ENCODE measurements around the gene ACOXL. TPM values are rescaled to one million over a fixed set of nuclear protein-coding genes. Genes with fewer than 3 reads are reported as not detected.

The ACOXL gene
- total RNA-seq, 1 donor from 2014 or later, result 0.58 TPM

DNA sequence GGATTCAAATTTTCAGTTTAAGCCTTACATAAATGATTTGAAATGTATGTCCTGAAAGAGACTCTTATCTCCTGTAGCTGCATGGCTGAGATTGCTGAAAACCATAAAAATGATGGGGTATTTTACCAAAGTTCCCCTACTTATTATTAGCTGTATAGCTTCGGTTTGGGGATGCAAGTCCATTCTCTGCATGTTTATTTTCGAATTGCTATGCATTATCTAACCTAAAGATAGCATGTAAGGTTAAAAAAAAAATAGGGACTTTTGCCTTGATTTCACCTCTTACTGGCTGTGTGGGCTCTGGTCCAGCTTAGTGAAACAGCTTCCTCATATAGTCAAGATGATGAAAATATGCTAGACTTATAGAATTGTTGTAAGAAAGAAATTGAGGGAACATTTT, 14.0 kb upstream of the ACOXL start:
- no peak overlapping the region for H3K4me3 ChIP-seq (ENCODE audit: low read depth, low read length)
- no peaks in the 10 kb centered on the region for H3K36me3 ChIP-seq (ENCODE audit: control insufficient read depth, insufficient read depth, low read length)
- DNase-seq (ENCODE audit: low read depth), result no peak
- TF ChIP-seq, protein P1, sequence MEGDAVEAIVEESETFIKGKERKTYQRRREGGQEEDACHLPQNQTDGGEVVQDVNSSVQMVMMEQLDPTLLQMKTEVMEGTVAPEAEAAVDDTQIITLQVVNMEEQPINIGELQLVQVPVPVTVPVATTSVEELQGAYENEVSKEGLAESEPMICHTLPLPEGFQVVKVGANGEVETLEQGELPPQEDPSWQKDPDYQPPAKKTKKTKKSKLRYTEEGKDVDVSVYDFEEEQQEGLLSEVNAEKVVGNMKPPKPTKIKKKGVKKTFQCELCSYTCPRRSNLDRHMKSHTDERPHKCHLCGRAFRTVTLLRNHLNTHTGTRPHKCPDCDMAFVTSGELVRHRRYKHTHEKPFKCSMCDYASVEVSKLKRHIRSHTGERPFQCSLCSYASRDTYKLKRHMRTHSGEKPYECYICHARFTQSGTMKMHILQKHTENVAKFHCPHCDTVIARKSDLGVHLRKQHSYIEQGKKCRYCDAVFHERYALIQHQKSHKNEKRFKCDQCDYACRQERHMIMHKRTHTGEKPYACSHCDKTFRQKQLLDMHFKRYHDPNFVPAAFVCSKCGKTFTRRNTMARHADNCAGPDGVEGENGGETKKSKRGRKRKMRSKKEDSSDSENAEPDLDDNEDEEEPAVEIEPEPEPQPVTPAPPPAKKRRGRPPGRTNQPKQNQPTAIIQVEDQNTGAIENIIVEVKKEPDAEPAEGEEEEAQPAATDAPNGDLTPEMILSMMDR (IDR thresholded peaks at IDR 0.05; ENCODE audit: insufficient read depth, low read length, poor library complexity, severe bottlenecking), result no peak
- H3K27me3 ChIP-seq (ENCODE audit: control insufficient read depth, insufficient read depth, low read length), result peaks cover 4% of the 10 kb centered on the region

DNA sequence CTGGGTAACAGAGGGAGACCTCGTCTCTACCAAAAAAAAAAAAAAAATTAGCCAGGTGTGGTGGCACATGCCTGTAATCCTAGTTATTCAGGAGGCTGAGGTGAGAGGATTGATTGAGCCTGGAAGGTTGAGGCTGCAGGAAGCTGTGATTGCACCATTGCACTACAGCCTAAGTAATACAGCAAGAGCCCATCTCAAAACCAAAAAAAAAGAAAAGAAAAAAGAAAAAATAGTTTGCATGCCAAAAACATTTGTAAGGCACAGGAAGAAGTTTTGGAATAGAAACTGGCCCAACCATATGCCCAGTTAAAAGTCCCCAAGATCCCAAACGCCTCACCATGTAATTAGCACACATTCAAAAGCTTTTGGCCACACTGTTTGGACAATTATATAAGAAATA, 13.4 kb upstream of the ACOXL start:
- H3K27me3 ChIP-seq (ENCODE audit: control insufficient read depth, insufficient read depth, low read length), result peaks cover 6% of the 10 kb centered on the region
- TF ChIP-seq, protein P1 (IDR thresholded peaks at IDR 0.05; ENCODE audit: insufficient read depth, low read length, poor library complexity, severe bottlenecking), result no peak

DNA sequence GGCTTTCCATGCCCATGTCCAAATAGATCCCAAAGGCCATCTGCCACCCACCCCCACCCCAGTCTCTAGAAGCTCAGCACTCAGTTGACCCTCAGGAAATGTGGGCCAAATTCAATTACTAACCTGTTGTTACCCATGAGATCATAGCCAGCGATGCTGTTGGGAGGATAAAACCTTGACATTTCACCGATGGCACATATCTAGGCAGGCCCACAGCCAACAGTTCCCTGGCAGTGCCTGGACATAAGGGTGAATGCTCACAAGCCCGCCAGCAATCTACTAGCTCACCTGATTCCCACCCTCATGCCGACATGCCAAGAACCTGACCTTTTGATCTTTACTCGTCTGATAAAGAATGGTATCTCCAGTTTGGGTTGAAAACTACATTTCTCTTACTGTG, 11.8 kb upstream of the ACOXL start:
- no peak for DNase-seq (ENCODE audit: low read depth)
- H3K27me3 ChIP-seq (ENCODE audit: control insufficient read depth, insufficient read depth, low read length), result peaks cover 13% of the 10 kb centered on the region
- TF ChIP-seq, protein P1 (IDR thresholded peaks at IDR 0.05; ENCODE audit: insufficient read depth, low read length, poor library complexity, severe bottlenecking), result no peak
- no peak overlapping the region for H3K4me3 ChIP-seq (ENCODE audit: low read depth, low read length)
- no peaks in the 10 kb centered on the region for H3K36me3 ChIP-seq (ENCODE audit: control insufficient read depth, insufficient read depth, low read length)

More for the DNA sequence above, 13.4 kb upstream of the ACOXL start:
- Histone ChIP-seq H3K36me3 (ENCODE audit: control insufficient read depth, insufficient read depth, low read length) (no peaks in the 10 kb centered on the region), H3K4me3 (ENCODE audit: low read depth, low read length) (no peak overlapping the region)
- no peak for DNase-seq (ENCODE audit: low read depth)

DNA sequence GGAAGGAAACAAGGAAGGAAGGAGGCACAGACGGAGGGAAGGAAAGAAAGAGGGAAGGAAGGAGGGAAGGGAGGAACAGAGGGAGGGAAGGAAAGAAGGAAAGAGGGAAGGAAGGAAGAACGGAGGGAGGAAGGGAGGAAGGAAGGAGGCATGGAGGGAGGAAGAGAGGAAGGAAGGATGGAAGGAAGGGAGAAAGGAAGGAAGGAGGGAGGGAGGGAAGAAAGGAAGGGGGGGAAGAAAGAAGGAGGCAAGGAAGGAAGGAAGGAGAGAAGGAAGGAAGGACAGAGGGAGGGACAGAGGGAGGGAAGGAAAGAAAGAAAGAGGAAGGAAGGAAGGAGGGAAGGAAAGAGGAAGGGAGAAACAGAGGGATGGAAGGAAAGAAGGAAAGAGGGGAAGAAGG, 7.6 kb upstream of the ACOXL start:
- TF ChIP-seq, protein P1 (IDR thresholded peaks at IDR 0.05; ENCODE audit: insufficient read depth, low read length, poor library complexity, severe bottlenecking), result no peak
- no peak for DNase-seq (ENCODE audit: low read depth)
- Histone ChIP-seq H3K36me3 (ENCODE audit: control insufficient read depth, insufficient read depth, low read length) (no peaks in the 10 kb centered on the region), H3K27me3 (ENCODE audit: control insufficient read depth, insufficient read depth, low read length) (peaks cover 11% of the 10 kb centered on the region), H3K4me3 (ENCODE audit: low read depth, low read length) (no peak overlapping the region)

DNA sequence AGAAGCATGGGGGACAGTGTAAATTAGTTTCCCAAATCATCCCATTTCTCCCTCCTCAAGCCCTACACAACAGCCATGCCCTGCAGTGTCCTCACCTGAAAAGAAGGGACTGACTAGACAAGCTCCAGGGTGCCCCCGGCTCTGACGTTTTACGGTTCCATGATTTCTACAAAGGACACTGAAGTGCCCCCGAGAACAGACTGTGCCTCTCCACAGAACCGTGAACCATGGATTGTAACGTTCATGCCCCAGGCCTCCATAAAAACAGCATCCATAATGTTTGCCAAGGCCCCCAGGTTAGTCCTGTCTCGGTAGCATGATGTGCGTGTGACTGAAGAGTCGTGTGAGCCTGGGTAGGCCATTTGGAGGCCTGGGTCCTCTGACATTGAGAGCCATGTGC, 7.0 kb upstream of the ACOXL start:
- Histone ChIP-seq H3K36me3 (ENCODE audit: control insufficient read depth, insufficient read depth, low read length) (no peaks in the 10 kb centered on the region), H3K27me3 (ENCODE audit: control insufficient read depth, insufficient read depth, low read length) (peaks cover 11% of the 10 kb centered on the region), H3K4me3 (ENCODE audit: low read depth, low read length) (no peak overlapping the region)
- TF ChIP-seq, protein P1 (IDR thresholded peaks at IDR 0.05; ENCODE audit: insufficient read depth, low read length, poor library complexity, severe bottlenecking), result no peak
- DNase-seq (ENCODE audit: low read depth), result no peak

DNA sequence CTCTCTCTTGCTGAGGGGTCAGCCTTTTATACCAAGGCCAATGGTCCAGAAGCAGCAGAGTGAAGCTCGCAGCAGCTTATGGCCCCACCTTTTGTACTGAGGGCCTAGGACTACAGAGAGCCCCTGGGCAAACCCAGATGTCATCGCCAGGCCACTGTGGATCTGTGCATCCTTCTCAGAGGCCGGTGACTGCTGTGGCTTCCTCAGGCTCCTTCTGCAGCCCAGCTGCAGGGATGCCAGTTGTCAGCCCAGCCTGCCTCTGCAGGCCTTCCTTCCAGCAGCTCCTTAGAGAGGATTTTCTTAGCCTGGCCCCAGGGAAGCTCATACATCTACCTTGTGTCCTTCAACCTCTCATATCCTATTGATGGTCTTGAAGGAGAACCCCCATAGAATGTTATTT, 6.5 kb upstream of the ACOXL start:
- TF ChIP-seq, protein P1 (IDR thresholded peaks at IDR 0.05; ENCODE audit: insufficient read depth, low read length, poor library complexity, severe bottlenecking), result no peak
- no peak overlapping the region for H3K4me3 ChIP-seq (ENCODE audit: low read depth, low read length)
- no peaks in the 10 kb centered on the region for H3K36me3 ChIP-seq (ENCODE audit: control insufficient read depth, insufficient read depth, low read length)
- H3K27me3 ChIP-seq (ENCODE audit: control insufficient read depth, insufficient read depth, low read length), result peaks cover 14% of the 10 kb centered on the region
- DNase-seq (ENCODE audit: low read depth), result no peak

Measured in kidney epithelial cell (primary cell).